A673 (cell line): Measurements from ENCODE around the gene ZSCAN16. TPM values are rescaled to one million over a fixed set of nuclear protein-coding genes. Genes with fewer than 3 reads are reported as not detected.
"Not testable (repeated sequence)": the region's sequence is repeated elsewhere in the genome, so short reads cannot be mapped to it uniquely, and the experiment has no call there.

Source experiments
- BruUV-seq: library from RNA; stranded (reverse); fragments of 400-500 nt; replicated peaks from 2 replicates; lab custom pipeline; 2021; lab: Mats Ljungman, UMichigan
- CTCF ChIA-PET: fragments of 300-600 bp; sonication (Branson Sonifier 250); formaldehyde crosslinking; loops from one replicate; lab custom pipeline; 2022; ENCODE audit warnings: antibody characterized with exemption; lab: Charles Lee
- POLR2A ChIA-PET: fragments of 300-600 bp; sonication (Branson Sonifier 250); formaldehyde crosslinking; loops from one replicate; lab custom pipeline; 2022; ENCODE audit warnings: antibody characterized with exemption; ENCODE audit not compliant: low non-redundant PET; lab: Charles Lee
- DNase-seq: peaks from one replicate; pipeline ENCODE4 v3.0.0-alpha.2; 2015; ENCODE audit warnings: low spot score
- H3K27ac ChIP-seq: fragments of 200-600 bp; sonication (generic); 2 replicates; pipeline ENCODE4 v1.5.1; 2016; ENCODE audit warnings: mixed run types, low read depth, mild to moderate bottlenecking, mixed read lengths, antibody characterized with exemption, low read length; ENCODE audit not compliant: poor library complexity, severe bottlenecking
- H3K27me3 ChIP-seq: fragments of 200-600 bp; sonication (generic); replicated peaks from 2 replicates; pipeline ENCODE4 v1.6.1; 2017; ENCODE audit warnings: mixed run types, low read depth, mild to moderate bottlenecking, mixed read lengths, antibody characterized with exemption, low read length; ENCODE audit not compliant: insufficient read depth, poor library complexity
- H3K36me3 ChIP-seq: fragments of 200-600 bp; sonication (generic); 2 replicates; pipeline ENCODE4 v1.6.1; 2016; ENCODE audit warnings: mixed run types, mild to moderate bottlenecking, mixed read lengths, antibody characterized with exemption, low read length; ENCODE audit not compliant: insufficient read depth, poor library complexity, severe bottlenecking
- H3K4me1 ChIP-seq: fragments of 200-600 bp; sonication (generic); 2 replicates; pipeline ENCODE4 v1.6.1; 2017; ENCODE audit warnings: mixed run types, mild to moderate bottlenecking, mixed read lengths, antibody characterized with exemption, low read length; ENCODE audit not compliant: insufficient read depth, poor library complexity, severe bottlenecking
- H3K4me3 ChIP-seq: fragments of 200-600 bp; sonication (generic); 2 replicates; pipeline ENCODE4 v1.5.1; 2016; ENCODE audit warnings: low read depth, mixed run types, mild to moderate bottlenecking, mixed read lengths, low read length; ENCODE audit not compliant: poor library complexity, severe bottlenecking
- H3K9me3 ChIP-seq: fragments of 200-600 bp; sonication (generic); 2 replicates; pipeline ENCODE4 v1.6.1; 2016; ENCODE audit warnings: mixed run types, low read depth, mild to moderate bottlenecking, mixed read lengths, antibody characterized with exemption, low read length; ENCODE audit not compliant: poor library complexity, severe bottlenecking
- EZH2 ChIP-seq: fragments of 200-600 bp; sonication (generic); IDR thresholded peaks from 2 replicates; pipeline ENCODE4 v1.6.1; 2017; ENCODE audit warnings: borderline replicate concordance, low read depth, mild to moderate bottlenecking, mixed read lengths, antibody characterized with exemption, low read length; ENCODE audit not compliant: poor library complexity, severe bottlenecking
- intact Hi-C: fragments of 100-400 bp; cut with micrococcal nuclease; formaldehyde crosslinking; loops from one replicate; pipeline ENCODE4 v1.10.0; 2022; ENCODE audit not compliant: unreplicated experiment
- total RNA-seq: library from RNA; stranded (reverse); gene quantifications from 2 replicates; pipeline ENCODE4 v1.2.3, GENCODE V29; 2021
- TF ChIP-seq, protein P1 (sequence below): fragments of 300-800, 200-600 bp; sonication (generic); conservative IDR thresholded peaks from 2 replicates; pipeline ENCODE4 v1.5.1; 2017; ENCODE audit warnings: low read depth, mild to moderate bottlenecking, antibody characterized with exemption, low read length, moderate library complexity, mixed read lengths

Gene ZSCAN16
- total RNA-seq, 1 experiment from 2014 or later: 8.0 TPM

DNA sequence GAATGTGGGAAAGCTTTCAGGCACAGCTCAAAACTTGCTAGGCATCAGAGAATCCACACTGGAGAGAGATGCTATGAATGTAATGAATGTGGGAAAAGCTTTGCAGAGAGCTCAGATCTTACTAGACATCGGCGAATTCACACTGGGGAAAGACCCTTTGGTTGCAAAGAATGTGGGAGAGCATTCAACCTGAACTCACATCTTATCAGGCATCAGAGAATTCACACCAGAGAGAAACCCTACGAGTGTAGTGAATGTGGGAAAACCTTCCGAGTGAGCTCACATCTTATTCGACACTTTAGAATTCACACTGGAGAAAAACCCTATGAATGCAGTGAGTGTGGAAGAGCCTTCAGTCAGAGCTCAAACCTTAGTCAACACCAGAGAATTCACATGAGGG, 35.4 kb upstream of the ZSCAN16 start:
- ChIA-PET POLR2A (no interaction called here), CTCF (no interaction called here)
- Histone ChIP-seq H3K4me3 (no peak overlapping the region), H3K4me1 (no peaks in the 10 kb centered on the region), H3K27me3 (peaks cover 24% of the 10 kb centered on the region), H3K36me3 (no peaks in the 10 kb centered on the region), H3K27ac (no peak overlapping the region), H3K9me3 (peaks cover 33% of the 10 kb centered on the region)
- DNase-seq: no peak
- TF ChIP-seq, protein P1, sequence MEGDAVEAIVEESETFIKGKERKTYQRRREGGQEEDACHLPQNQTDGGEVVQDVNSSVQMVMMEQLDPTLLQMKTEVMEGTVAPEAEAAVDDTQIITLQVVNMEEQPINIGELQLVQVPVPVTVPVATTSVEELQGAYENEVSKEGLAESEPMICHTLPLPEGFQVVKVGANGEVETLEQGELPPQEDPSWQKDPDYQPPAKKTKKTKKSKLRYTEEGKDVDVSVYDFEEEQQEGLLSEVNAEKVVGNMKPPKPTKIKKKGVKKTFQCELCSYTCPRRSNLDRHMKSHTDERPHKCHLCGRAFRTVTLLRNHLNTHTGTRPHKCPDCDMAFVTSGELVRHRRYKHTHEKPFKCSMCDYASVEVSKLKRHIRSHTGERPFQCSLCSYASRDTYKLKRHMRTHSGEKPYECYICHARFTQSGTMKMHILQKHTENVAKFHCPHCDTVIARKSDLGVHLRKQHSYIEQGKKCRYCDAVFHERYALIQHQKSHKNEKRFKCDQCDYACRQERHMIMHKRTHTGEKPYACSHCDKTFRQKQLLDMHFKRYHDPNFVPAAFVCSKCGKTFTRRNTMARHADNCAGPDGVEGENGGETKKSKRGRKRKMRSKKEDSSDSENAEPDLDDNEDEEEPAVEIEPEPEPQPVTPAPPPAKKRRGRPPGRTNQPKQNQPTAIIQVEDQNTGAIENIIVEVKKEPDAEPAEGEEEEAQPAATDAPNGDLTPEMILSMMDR: no peak
- no peak for TF ChIP-seq EZH2
- BruUV-seq: no TSS peak
- intact Hi-C loops: no loop called here

DNA sequence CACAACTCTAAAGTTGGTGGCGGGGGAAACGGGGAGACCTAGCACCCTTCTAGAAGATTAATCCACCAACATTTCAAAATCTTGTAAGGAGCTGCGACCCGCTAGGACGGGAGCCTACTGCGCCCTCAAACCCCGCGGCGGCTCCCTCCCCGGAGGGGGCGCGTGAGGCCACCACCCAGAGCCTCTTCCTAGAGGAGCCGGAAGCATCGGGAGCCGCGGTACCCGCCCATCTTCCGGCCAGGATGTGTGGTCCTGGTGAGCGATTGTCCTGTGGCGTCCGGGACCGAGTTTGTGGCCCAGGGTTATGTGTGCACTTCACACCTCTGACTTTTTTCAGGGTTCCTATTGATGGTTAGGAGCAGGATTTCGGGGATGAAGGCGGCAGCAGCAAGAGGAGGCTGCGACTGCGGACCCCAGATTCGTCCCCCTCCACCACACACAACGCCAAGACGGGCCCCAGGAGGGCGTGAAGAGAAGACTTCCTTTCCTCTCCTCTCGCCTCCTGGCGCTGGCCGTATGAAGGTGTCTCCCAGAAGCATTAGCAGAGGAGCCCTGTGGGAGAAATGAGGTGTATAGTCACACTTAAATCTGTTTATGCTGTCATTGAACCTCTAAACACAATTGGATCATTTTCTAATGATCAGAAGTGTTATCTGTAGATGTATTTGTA, 33.4 kb upstream of the ZSCAN16 start:
- H3K36me3 ChIP-seq: no peaks in the 10 kb centered on the region
- BruUV-seq: no TSS peak
- H3K27me3 ChIP-seq: peaks cover 24% of the 10 kb centered on the region
- intact Hi-C loops: no loop called here
- no peak overlapping the region for H3K27ac ChIP-seq
- H3K9me3 ChIP-seq: peaks cover 33% of the 10 kb centered on the region
- H3K4me3 ChIP-seq: peak overlapping the region; percentile 25
- ChIA-PET CTCF (no interaction called here), POLR2A (no interaction called here)
- peak; percentile 5 for DNase-seq
- TF ChIP-seq, protein P1: no peak
- TF ChIP-seq EZH2: no peak
- no peaks in the 10 kb centered on the region for H3K4me1 ChIP-seq

DNA sequence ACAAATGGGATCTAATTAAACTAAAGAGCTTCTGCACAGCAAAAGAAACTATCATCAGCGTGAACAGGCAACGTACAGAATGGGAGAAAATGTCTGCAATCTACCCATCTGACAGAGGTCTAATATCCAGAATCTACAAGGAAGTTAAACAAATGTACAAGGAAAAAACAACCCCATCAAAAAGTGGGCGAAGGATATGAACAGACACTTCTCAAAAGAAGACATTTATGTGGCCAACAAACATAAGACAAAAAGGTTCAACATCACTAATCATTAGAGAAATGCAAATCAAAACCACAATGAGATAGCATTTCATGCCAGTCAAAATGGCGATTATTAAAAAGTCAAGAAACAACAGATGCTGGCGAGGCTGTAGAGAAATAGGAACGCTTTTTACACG, 22.2 kb upstream of the ZSCAN16 start:
- H3K36me3 ChIP-seq, BruUV-seq, H3K27ac ChIP-seq, H3K4me3 ChIP-seq, DNase-seq, POLR2A ChIA-PET, H3K9me3 ChIP-seq, H3K27me3 ChIP-seq, H3K4me1 ChIP-seq, intact Hi-C loops, CTCF ChIA-PET: not testable (repeated sequence)

DNA sequence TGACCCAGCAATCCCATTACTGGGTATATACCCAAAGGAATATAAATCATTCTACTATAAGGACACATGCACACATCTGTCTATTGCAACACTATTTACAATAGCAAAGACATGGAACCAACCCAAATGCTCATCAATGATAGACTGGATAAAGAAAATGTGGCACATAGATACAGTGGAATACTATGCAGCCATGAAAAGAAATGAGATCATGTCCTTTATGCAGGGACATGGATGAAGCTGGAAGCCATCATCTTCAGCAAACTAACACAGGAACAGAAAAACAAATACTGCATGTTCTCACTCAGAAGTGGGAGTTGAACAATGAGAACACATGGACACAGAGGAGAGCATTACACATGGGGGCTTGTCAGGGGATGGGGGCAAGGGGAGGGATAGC, 21.7 kb upstream of the ZSCAN16 start:
- POLR2A ChIA-PET, H3K9me3 ChIP-seq, H3K4me1 ChIP-seq, BruUV-seq, H3K27me3 ChIP-seq, H3K36me3 ChIP-seq, H3K27ac ChIP-seq, H3K4me3 ChIP-seq, CTCF ChIA-PET, DNase-seq, intact Hi-C loops: not testable (repeated sequence)
